Stimulated activated CD4-positive, alpha-beta T cell treated with anti-CD3 and anti-CD28 coated beads, TNF-alpha, amount 100 ng/mL, for 48 hours (primary cell): Measurements from ENCODE around the gene CRYZL1.
"Not testable (repeated sequence)": the region's sequence is repeated elsewhere in the genome, so short reads cannot be mapped to it uniquely, and the experiment has no call there.

Experiments used
- DNase-seq, 3 donors: peaks; one replicate each; pipeline ENCODE4 v3.0.0-alpha.2; 2020; ENCODE audit warnings: low read depth in 3 of 3

Gene CRYZL1

DNA sequence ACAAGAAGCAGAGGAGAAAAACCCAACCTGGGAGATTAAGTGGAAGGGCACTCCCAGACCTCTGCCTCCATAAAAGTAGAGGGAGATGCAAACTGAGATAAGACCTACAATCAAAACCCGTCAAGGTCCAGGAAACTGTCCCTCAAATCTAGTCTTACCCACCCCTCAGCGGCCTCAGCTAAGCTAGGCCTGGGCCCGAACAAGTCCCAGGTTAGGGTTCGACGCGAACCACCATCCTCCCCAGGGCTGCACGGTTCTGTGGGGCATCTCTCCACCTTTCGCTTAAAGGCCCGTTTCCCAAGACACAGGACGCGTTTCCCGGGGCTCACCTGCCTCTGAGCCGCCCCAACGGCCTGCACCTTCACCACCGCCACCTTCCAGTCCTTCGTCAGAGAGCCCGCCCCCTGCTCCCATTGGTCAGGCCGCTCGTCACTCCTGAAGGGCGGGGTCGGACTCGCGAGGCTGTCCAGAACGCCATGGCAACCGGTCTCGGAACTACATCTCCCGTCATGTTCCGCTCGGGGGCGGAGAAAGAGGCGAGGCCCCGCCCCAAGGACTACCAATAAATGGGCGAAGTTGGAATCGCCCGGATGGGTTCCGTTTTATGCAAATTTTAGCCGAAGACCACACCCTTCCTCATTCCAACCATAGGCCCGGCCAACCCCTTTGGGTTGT lies at the start of gene CRYZL1:
Gene CRYZL1, minus strand, starts transcription at position 390 of the 675 bp plus-strand sequence. CDS start 10,190 bp downstream, outside the sequence.
- DNase-seq = peak; percentile 99 to 100 (median 99)

DNA sequence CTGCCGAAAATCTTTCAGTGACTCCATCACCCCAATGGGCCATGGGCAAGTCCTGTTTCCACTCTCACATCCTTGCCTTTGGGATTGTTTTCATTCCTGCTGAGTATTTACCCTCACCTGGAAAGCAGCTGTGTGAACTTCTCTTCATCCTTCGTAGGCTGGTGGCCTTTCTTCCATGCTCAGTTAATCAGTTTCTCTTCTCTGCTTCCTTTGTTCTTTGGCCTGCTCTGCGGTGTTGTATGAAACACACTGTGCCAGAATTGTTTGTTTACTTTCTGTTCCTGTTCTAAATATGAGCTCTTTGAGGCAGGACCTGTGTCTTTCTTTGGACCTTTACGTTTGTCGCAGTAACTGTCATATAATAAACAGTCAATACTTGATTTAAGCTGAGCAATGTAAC lies 49.3 kb upstream of the CRYZL1 start:
- DNase-seq = no peak

GRCh38 chr21:33688353-33688752 lies 46.8 kb upstream of the CRYZL1 start:
- DNase-seq = no peak

- DNase-seq = no peak
Observed at GRCh38 chr21:33687634-33688033, 46.1 kb upstream of the CRYZL1 start.

GRCh38 chr21:33686386-33686785 lies 44.8 kb upstream of the CRYZL1 start:
- no peak for DNase-seq

DNA sequence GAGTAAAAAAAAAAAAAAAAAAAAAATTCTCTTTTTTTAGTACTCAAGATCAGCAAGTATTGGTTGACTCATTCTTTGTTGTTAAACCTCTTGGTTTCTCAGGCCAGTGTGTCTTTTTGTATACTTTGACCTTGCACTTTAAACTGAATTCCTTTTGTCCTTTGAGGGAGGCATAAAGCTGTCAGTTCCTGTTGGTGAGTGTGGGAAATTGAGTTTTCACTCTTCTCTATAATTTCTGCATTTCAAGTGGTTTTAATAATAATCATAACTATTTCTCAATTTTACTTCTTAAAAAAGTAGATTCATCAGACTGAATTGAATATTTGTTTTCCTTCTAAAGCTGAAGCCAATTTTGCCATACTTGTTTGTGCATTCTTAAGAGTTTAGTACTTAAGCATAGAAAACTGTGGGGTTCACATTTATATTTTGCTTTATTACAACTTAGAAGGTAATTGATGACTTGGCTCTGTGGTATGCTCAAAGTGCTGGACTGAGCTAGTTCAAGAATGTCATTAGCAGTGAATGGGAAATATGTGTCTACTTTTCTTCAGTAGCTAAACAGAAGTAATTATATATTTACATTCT lies 44.2 kb upstream of the CRYZL1 start:
- no peak for DNase-seq

DNA sequence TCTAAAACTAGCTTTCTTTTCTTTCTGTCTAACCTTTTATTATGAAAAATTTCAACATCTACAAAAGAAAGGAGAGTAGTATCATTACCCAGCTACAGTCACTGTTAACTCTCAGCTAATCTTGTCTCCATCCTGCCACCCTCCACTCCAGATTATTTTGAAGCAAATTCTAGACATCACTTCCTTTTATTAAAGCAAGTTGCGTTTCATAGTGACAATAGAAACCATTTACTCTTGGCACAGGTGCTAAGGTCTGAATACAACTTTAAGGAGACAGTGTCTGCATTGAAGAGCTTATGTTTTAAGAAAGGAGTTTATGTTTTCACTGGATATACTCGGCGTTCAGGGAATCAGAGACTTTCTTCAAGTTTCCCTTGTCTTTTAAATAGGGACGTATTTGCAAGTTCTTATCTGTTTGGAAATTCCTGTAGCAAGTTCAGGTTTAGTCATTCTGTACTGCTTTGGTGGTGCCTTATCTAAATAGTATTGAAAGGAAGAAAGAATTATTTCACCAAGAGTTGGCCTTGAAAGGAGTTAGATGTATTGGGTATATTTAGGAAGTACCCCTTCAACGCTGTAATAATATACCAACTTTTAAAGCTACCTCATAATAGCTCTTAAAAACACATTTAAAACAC lies 43.5 kb upstream of the CRYZL1 start:
- DNase-seq = no peak

DNA sequence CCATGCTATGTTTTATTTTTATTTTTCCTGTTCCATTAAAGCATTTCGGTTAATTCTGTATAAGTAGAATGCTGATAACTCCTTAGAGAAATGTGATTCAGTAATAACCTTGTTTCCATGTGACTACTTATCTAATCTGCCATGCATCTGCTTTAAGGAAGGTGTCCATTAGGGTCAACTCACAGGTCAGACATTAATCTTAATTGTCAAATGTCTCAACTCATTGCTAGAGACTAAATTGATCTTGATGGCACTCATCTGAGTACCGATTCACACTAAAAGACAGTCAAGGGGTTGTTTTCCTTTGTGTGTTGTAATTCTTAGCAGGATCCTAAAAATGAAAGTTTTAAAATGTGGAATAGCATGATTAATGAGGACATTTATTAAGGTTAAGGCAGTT lies 42.5 kb upstream of the CRYZL1 start:
- no peak for DNase-seq

GRCh38 chr21:33682992-33683627 lies 41.6 kb upstream of the CRYZL1 start:
- DNase-seq = no peak

- no peak for DNase-seq
Observed at GRCh38 chr21:33680870-33681269, 39.3 kb upstream of the CRYZL1 start.

DNA sequence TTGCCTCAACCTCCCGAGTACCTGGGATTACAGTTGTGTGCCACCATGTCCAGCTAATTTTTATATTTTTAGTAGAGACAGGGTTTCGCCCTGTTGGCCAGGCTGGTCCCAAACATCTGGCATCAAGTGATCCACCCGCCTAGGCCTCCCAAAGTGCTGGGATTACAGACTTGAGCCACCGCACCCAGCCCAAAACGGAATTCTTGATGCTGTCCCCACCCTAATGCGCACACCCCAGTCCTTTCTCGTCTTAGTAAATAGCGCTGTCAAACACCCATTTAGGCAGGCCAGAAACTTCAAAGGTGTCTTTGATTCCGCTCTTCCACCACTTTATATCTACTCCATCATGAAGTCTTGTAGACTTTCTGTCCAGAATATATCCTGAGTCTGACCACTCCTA lies 35.9 kb upstream of the CRYZL1 start:
- DNase-seq = no peak

GRCh38 chr21:33676666-33677065 lies 35.1 kb upstream of the CRYZL1 start:
- not testable (repeated sequence) for DNase-seq

DNA sequence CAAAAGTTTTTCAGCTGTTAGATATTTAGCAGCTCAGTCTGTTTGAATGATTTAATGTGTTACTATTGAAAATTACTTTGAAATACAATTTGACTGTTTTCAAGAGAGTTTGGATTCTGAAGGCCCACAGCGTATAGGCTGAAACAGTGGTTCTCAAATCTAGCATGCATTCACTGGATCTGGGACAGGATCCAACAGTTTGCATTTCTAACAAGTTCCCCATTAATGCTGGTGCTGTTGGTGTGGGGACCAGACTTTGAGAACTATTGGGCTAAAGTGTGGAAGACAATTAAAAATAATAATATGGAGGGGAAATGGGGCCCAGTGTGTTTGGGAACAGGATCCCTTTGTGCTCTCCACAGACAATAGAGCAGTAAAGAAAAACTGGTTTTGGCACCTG lies 32.7 kb upstream of the CRYZL1 start:
- DNase-seq = no peak

- DNase-seq = no peak
Observed at GRCh38 chr21:33673473-33673872, 31.9 kb upstream of the CRYZL1 start.

GRCh38 chr21:33670076-33670978 lies 28.8 kb upstream of the CRYZL1 start:
- DNase-seq = no peak

GRCh38 chr21:33668620-33669019 lies 27.1 kb upstream of the CRYZL1 start:
- no peak for DNase-seq

DNA sequence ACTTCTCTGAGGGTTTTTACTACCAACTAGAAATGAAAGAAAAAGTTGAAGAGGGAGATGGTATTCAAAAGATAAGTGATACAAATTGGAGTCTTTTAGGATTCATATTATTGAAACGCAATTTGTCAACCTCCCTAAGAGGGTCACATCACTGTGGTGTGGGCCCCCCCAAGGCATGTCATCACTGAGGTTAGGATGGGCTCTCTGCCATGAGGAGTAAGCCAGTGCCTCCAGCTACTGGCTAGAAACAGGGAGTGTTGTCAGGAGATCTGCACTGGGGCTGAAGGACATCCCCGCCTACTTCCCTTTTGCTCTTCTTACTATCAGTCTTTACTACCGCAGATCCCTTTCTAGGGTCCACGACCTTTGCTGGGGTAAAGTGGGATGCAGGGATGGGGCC lies 26.6 kb upstream of the CRYZL1 start:
- DNase-seq = no peak

- no peak for DNase-seq
Observed at GRCh38 chr21:33667636-33668035, 26.1 kb upstream of the CRYZL1 start.

- no peak for DNase-seq
Observed at GRCh38 chr21:33666153-33666552, 24.6 kb upstream of the CRYZL1 start.

DNA sequence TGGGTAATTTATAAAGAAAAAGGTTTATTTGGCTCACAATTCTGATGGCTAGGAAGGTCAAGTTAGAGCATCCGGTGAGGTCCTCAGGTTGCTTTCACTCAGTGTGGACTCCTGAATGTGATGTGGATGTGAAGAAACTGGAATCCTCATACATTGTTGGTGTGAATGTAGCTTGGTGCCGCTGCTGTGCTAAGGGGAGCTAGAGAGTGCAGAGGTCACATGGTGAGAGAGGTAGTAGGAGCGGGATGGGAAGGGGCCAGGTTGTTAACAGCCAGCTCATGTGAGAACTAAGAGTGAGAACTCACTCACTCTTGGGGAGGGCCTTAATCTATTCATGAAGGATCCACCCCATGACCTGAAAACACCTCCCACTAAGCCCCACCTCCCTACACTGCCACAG lies 22.6 kb upstream of the CRYZL1 start:
- DNase-seq = no peak

DNA sequence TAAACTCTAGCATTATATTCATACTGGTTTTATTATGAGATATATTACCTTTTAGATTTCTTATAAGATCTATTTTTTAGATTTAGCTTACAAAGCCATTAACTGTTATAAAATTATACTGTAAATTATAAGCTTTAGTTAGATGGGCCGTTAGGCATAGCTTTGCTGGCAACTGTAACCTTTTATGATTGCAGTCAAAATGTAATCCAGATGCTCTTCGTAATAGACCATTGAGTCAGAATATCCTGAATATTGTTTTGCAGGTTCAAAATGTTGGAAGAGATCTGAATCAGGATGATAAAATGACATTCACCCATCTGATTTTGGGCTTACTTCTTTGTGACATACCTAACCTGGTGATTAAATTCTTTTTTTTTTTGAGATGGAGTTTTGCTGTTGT lies 21.7 kb upstream of the CRYZL1 start:
- DNase-seq = no peak

GRCh38 chr21:33662046-33662445 lies 20.5 kb upstream of the CRYZL1 start:
- DNase-seq = no peak
